Stimulated activated CD4-positive, alpha-beta T cell treated with anti-CD3 and anti-CD28 coated beads, Interleukin-4, amount 100 ng/mL, for 4 hours (primary cell): ENCODE measurements around the gene RAP1A.
"Not testable (repeated sequence)": the region's sequence is repeated elsewhere in the genome, so short reads cannot be mapped to it uniquely, and the experiment has no call there.

Source experiments
- DNase-seq, 2 experiments: peaks; one replicate each; pipeline ENCODE4 v3.0.0-alpha.2; 2020

Gene RAP1A

DNA sequence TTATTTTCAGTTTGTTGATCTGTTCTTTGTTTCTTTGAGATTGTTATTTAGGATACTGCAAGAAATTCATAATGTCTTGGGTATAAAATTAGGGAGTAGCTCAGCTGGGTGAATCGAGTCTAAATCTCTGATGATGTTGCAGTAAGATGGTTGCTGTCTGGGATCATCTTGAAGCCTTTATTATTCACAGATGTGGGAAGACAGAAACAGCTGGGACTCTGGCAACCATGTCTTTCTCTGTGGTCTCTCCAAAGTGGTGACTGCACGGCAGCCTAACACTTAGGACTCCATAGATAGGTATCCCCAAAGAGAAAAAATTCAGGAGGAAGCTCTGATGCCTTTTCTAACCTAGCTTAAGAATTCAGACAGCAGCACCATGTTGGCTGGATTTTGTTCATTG is 52.7 kb downstream of the RAP1A start:
- DNase-seq, result no peak

DNA sequence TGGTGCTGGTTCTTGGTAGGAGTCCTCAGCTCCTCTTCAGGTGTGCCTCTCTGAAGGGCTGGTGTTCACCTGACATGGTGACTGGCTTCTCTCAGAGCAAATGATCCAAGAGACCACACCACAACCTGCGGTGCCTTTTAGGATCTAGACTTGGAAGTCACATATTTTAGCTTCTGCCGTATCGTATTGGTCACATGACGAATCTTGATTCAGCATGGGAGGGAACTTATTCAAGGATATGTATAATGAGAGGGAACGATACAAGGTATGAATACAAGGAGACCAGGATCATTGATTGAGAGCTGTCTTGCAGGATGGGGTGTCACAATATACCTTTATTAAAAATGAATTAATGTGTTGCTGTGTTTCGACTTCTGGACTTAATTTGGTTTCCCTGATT is 58.0 kb downstream of the RAP1A start:
- DNase-seq, result no peak

DNA sequence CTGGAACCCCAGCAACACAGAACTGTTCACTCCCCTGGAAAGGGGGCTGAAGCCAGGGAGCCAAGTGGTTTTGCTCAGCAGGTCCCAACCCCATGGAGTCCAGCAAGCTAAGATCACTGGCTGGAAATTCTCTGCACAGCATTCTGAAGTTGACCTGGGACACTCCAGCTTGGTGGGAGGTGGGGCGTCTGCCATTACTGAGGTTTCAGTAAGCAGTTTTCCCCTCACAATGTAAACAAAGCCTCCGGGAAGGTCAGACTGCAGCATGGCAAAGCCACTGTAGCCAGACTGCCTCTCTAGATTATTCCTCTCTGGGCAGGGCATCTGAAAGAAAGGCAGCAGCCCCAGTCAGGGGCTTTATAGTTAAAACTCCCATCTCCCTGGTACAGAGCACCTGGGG is 60.0 kb downstream of the RAP1A start:
- DNase-seq, result no peak

DNA sequence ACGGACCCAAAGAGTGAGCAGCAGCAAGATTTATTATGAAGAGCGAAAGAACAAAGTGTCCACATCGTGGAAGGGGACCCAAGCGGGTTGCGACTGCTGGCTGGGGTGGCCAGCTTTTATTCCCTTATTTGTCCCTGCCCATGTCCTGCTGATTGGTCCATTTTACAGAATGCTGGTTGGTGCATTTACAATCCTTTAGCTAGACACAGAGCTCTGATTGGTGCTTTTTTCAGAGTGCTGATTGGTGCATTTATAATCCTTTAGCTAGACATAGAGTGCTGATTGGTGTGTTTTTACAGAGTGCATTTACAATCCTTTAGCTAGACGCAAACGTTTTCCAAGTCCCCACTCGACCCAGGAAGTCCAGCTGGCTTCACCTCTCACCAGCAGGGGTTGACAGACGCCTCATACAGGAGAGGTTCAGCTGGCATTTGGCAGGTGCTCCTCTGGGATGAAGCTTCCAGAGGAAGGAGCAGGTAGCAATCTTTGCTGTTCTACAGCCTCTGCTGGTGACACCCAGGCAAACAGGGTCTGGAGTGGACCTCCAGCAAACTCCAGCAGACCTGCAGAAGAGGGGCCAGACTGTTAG is 60.7 kb downstream of the RAP1A start:
- DNase-seq, result not testable (repeated sequence)

DNA sequence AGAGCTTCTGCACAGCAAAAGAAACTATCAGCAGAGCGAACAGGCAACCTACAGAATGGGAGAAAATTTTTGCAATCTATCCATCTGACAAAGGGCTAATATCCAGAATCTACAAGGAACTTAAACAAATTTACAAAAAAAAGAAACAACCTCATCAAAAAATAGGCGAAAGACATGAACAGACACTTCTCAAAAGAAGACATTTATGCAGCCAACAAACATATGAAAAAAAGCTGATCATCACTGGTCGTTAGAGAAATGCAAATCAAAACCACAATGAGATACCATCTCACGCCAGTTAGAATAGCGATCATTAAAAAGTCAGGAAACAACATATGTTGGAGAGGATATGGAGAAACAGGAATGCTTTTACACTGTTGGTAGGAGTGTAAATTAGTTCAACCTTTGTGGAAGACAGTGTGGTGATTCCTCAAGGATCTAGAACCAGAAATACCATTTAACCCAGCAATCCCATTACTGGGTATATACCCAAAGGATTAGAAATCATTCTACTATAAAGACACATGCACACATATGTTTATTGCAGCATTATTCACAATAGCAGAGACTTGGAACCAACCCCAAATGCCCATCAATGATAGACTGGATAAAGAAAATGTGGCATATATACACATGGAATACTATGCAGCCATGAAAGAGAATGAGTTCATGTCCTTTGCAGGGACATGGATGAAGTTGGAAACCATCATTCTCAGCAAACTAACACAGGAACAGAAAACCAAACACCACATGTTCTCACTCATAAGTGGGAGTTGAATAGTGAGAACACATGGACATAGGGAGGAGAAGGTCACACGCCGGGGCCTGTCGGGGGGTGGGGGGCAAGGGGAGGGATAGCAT is 65.9 kb downstream of the RAP1A start:
- not testable (repeated sequence) for DNase-seq

DNA sequence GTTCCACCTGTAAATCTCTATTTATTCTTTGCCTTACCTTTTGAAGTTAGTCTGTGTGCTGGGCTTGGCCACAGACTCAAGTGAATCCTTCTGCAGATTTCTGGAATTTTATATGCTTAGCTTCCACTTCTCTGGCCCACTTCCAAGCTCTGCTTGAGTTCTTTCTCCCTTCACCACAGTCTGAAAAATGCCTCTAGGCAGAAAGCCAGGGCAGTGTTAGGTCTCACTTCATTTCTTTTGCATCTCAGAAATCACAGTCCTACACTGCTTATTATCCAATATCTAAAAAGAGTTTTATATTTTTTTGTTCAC is 70.7 kb downstream of the RAP1A start:
- DNase-seq, result no peak

DNA sequence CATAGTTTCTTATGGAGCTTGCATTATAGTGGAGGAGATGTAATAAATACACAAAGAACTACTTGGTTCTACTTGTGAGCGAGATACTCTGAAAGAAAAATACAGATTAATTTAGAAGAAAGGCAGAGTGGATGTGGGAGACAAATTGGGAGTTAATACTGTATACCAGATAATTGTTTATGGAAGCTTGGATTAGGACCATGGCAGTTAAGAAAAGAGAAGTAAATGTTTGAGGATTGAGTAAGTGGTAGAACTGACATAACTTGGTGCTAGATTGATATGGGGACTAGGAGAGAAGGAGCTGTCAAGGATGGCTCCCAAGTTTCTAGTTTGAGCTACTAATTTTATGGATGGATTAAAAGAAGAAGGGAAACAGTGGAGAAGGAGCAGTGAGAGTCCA is 72.3 kb downstream of the RAP1A start:
- DNase-seq, result no peak

DNA sequence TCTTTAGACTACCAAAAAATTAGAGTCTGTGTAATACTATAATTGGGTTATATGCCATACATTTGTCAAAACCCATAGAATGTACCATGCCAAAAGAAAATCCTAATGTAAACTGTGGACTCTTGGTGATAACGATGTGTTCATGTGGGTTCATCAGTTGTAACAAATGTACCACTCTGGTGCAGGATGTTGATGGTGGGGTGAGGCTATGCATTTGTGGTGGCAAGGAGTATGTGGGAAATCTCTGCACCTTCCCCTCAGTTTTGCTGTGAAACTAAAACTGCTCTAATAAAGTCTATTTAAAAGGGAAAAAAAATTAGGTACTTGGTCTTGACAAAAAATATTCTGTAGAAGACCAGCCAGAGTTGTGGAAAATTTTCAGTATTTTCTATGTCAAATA is 76.2 kb downstream of the RAP1A start:
- no peak for DNase-seq

DNA sequence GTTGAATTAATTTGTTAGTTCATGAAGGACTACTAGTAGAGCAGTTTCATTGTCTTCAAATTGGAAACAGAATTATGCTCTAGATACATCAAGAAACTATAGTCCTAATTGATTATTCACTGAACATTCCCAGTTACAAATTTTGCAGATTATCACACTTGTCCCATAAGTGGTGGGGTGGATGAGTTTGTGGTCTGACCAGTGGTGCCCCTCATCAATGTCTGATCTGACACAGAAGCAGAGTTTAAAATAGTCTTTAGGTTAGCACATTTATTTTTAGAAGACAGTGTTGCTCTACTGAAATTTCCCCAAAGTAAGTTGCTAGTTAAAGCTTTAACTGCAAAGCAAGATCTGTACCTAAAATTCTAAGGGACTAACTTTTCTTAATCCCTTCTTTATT is 76.7 kb downstream of the RAP1A start:
- DNase-seq, result no peak

DNA sequence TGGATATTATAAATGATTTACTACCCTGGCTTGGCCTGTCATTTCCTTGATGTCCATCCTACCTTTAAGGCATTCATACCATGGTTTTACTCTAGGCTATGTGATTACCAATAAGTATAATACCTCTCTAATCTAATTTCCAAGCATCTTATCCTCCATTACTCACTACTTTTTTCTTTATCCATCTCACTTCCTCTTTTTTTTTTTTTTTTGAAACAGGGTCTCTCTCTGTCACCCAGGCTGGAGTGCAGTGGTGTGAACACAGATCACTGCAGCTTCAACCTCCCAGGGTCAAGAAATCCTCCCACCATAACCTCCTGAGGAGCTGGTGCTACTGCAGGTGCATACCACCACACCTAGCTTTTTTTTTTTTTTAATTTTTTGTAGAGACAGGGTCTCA is 79.7 kb downstream of the RAP1A start:
- no peak for DNase-seq

DNA sequence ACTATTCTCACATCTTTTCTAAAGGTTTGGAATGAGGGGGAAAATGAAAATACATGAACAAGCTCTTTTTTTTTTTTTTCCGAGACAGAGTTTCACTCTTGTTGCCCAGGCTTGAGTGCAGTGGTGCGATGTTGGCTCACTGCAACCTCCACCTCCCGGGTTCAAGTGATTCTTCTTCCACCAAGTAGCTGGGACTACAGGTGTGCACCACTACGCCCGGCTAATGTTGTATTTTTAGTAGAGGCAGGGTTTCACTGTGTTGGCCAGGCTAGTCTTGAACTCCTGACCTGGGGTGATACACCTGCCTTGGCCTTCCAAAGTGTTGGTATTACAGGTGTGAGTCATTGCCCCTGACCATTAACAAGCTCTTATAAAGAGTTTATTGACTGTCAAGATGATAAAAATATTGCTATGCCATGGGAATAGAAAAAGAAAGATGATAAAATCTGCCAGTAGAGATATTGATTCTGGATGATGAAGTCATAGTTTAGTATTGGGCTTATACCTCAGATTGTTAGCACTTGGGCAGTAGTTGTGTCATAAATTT is 83.0 kb downstream of the RAP1A start:
- DNase-seq, result no peak

DNA sequence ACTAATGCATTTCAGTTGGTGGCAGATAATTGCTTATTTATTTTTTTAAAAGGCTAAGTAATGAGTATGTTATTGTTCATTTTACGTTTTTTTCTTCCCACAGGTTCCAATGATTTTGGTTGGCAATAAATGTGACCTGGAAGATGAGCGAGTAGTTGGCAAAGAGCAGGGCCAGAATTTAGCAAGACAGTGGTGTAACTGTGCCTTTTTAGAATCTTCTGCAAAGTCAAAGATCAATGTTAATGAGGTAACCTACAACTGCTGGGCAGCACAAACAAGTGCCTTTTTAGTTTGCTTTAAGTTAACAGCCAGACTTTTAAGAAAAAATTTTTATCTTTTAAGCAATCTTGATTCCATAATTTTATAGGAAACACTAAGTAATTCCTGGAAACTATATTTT is 84.7 kb downstream of the RAP1A start:
- no peak for DNase-seq

DNA sequence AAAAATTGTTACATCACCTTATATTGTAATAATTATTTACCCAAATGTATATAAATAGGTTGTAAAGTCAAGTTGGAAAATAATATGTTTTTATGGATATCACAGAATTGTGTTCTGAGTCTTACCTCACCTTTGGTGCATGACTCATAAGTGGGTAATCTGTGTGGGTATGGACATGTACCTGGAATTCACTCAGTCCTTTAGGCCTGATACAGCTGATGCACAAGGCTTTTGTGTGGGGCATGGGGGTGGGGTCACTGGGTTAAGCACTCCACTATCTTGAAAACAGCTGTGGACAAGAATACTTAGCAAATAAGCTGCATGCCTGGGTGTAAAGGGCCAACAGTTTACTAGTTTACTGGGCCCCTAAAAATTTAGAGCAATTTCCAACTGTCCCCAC is 85.2 kb downstream of the RAP1A start:
- DNase-seq, result no peak

DNA sequence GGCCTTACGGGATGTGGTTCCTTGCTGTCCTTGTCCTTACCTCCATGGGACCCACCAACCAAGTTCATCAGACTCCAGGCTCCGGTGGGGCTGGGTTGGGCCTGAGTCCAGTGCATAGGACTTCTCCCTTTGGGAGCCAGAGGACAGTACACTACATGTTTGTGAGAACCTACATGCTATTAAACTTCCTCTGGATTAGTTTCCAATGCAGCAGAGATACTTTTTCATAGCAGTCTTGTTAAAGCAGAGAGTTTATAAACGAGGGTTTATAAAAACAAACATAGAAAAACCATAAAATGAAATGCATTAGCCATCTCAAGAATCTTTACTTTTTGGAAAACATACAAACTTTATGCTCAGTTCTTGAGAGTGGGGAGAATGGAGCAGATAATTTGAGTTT is 86.3 kb downstream of the RAP1A start:
- no peak for DNase-seq

DNA sequence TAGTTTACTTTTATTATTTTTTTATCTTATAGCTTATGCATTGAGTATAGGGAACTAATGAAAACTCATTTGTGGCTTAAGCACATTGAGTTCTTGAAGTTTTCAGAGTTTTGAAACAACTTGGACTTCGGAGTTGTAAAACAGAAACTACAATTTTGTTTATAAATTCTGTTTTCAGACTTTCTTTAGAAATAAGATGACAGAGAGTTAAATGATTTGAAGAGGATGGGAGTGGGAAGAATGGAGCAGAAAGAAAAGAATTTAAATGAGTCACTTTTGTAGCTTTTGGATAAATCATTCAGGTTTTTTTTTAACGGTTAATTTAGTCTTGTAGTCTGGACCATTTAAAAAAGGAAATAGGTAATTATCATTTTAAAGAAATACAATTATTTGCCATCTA is 87.3 kb downstream of the RAP1A start:
- no peak for DNase-seq

DNA sequence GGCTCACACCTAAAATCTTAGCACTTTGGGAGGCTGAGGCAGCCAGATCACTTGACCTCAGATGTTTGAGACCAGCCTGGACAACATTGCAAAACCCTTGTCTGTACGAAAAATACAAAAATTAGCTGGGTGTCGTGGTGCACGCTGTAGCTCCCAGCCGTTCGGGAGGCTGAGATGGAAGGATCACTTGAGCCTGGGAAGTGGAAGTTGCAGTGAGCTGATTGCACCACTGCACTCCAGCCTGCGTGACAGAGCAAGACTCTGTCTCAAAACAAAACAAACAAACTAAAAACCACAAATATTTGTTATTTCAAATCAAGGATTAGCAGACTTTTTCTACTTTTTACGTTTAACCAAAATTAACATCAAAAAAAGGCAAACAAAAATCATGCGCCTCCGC is 88.3 kb downstream of the RAP1A start:
- no peak for DNase-seq

DNA sequence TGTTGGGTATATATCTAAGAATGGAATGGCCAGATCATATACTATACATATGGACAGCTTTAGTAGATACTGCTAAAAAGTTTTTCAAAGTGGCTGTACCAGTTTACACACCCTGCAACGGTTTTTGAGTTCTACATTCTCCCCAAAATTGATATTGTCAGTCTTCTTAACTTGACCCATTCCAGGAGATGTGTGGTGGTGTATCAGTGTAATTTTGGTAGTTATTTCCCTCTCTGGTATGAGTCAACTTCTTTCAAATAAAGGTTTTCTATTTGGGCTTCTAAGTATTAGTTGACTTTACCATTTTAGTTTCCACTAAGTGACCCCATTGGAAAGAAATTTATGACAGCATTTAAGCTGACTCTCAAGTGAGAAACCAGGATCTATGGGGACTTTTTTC is 90.4 kb downstream of the RAP1A start:
- DNase-seq, result no peak

DNA sequence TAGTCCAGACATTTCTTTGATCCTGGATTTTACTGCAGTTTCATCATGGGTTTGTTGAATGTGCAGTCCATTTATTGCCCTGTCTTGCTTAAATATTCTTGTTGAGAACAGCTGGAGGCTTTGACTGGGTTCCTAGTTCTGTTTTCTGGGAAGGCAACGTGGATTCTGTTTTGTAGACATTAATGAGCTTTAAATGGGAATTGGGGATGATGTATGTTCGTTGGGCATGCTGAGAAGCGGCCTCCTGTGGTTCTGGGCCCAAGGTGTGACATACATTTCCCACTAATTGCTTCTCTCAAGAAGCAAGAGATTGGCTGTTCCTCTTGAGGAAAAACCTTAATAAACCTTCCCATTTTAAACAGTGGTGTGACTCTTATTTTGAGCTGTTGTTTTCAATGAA is 96.7 kb downstream of the RAP1A start:
- no peak for DNase-seq

DNA sequence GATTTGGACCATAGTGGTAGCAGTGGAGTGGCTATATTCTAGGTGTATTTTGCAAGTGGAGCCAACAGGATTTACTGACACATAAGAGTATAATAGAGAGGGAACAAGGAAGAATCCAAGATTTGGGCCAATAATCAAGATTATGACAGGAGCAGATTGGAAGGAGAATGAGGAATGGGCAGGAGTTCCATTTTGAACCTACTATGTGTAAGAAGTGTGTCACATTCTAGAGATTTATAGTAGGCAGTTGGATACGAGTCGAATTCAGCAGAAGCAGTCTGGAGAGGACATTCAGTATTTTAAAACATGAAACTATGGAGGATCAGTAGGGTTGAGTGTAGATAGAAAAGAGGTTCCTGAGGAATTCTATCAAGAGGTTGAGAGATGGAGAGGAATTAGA is 97.9 kb downstream of the RAP1A start:
- DNase-seq, result no peak

DNA sequence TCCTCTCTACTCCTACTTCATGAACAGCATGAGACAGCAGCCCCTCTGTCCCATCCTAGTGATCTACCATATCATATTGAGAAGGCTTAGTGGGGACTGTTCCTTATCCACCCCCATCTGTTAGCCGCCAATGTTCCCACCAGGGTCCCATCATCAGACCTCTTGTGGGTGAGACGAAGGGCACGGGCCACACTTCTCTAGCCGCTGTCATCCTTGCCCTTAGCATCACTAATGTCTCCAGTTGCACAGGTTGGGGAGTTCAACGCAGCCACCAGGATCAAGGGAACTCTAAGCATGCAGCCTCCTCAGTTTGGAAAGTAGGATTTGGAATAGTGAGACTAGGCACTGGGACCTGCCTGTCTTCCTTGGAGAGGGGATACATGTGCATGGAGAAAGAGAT is 99.5 kb downstream of the RAP1A start:
- no peak for DNase-seq

DNA sequence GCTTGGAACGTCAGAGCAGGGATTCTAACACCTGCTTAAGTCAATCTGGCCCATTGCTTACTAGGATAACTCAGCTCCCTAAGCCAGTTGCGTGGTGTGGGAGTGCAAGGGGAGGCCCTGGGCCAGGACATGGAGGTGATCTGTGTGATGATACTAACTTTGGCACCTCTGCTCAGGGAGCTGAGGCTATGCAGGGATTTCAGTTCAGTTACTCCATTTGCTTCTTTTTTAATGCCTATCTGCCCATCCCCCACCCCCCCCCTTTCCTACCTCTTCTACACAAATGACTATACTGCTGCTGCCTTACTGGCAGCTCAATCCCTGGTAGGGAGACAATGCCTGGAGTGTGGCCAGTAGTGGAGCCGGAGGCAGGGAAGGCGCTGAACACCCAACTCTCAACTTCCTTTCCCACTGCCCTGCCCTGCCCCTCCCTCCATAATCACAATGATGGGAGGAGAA is 100.1 kb downstream of the RAP1A start:
- no peak for DNase-seq

DNA sequence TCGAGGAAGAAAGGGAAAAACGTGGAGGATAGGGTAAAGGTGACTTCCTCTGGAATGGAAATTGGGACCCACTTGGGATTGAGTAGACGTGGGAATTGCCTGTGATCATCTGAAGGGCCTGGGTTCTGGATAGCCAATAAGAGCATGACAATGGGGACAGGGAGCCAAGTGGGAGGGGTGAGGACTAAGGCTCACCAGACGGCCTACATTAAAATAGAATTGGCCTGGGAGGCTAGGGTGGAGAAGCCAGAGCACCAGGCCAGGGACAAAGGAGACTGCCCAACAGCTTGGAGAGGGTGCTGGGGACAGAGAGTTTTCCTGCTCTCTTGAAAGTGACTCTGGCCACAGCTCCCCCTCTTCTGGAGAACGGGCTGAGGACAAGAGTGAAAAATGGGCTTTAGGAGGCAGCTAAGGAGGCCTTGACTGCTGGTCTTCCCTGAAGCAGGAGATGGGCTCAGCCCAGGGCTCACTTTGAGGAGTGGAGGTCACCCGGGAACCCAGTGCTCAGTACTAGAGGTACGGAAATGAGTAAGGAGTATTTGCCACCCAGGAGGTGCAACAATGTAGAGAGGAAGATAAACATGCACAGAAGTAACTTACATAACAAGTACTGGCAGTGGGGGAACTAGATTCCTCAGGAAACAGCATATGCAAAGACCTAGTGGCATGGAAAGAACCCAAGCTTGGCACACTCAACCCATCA is 100.8 kb downstream of the RAP1A start:
- no peak for DNase-seq

DNA sequence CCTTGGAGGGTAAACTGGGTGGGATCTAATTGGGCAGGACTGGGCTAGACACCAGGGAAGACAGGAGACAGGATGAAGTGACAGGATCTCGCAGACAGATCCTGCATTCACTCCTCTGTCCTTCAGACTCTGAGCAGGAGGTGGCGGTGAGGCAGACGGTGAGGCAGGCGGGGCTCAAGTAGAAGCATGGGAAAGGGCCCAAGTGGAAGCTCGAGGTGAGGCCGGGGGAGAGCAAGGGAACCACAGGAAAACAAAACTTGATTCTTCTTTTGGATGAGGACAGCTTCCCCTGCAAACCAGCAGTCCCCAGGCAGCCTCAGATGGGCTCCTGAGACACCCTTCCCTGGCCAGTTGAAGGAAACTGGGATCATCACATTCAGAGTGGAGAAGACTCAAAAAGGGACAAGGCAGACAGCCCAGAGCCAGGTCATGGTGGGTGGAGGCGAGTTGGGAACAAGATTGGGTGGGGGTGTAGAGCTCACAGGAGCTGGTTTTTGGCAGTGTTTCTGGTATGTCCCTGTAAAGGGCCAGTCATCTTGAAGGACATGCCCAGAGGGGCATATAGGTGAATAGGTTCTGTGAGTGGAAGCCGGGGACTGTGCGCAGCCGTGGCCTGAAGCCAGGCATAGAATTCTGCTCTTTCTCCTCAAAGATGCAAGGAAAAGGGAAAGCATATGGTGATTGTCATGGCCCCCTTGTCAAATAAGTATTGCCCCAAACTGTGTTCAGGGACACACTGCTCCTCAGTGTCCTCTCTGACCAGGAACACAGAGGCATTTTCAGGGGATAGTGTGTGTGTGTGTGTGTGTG is 101.6 kb downstream of the RAP1A start:
- DNase-seq, result no peak
